Measurements from ENCODE around the gene GHR.

DNA sequence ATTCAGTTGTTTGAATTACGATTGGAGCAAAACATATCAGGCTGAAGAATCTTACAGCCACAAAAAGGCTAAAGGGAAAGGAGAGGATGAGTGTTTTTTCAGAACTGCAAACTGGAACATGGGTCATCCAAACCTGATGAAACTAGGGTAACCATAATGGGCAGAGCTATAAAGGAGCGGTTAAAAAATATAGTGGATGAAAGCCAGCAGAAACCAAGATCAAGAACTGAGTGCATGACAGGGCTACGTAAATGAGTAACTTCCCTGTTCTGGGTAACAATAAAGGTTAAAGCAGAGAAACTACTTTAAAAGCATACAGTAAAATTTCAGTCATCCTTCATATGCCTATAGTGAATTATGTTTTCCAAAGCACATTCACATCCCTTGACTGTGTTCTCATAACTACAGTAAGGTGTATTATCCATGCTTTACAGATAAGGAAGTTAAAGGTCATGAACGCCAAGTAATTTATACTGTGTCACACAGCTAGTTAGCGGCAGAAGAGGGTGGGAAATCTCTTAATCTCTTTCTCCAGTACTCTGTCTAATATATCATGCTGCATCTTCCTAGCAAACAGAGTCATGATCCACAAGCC lies 48.5 kb upstream of the GHR start:
- TF ChIP-seq, protein P1, sequence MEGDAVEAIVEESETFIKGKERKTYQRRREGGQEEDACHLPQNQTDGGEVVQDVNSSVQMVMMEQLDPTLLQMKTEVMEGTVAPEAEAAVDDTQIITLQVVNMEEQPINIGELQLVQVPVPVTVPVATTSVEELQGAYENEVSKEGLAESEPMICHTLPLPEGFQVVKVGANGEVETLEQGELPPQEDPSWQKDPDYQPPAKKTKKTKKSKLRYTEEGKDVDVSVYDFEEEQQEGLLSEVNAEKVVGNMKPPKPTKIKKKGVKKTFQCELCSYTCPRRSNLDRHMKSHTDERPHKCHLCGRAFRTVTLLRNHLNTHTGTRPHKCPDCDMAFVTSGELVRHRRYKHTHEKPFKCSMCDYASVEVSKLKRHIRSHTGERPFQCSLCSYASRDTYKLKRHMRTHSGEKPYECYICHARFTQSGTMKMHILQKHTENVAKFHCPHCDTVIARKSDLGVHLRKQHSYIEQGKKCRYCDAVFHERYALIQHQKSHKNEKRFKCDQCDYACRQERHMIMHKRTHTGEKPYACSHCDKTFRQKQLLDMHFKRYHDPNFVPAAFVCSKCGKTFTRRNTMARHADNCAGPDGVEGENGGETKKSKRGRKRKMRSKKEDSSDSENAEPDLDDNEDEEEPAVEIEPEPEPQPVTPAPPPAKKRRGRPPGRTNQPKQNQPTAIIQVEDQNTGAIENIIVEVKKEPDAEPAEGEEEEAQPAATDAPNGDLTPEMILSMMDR (IDR thresholded peaks at IDR 0.05; ENCODE audit: extremely low read depth in 1 of 2, insufficient read depth in 1 of 2, low read depth in 1 of 2, low read length in 2 of 2), result no peak
- TF ChIP-seq JUN (IDR thresholded peaks at IDR 0.05; ENCODE audit: borderline replicate concordance, insufficient read depth, insufficient read length, low read depth) (no peak), POLR2A (IDR thresholded peaks at IDR 0.05; ENCODE audit: low read depth, low read length) (no peak), EZH2 (IDR thresholded peaks at IDR 0.05; ENCODE audit: borderline replicate concordance, low read depth, low read length, severe bottlenecking) (no peak), FOS (IDR thresholded peaks at IDR 0.05; ENCODE audit: borderline replicate concordance, insufficient read depth, low read length) (no peak), POLR2AphosphoS5 (IDR thresholded peaks at IDR 0.05; ENCODE audit: insufficient read depth, low read depth, low read length) (no peak)
- TF ChIP-seq, protein P2, sequence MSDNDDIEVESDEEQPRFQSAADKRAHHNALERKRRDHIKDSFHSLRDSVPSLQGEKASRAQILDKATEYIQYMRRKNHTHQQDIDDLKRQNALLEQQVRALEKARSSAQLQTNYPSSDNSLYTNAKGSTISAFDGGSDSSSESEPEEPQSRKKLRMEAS (IDR thresholded peaks at IDR 0.05; ENCODE audit: insufficient read depth, insufficient read length), result no peak
